OCI-LY7 (cell line): ENCODE measurements around the gene HEATR5B. TPM values are rescaled to one million over a fixed set of nuclear protein-coding genes. Genes with fewer than 3 reads are reported as not detected.
A peak's percentile ranks its signal among the peaks of the same experiment; 100 is the strongest.

Source experiments
- BruUV-seq: library from RNA; stranded (reverse); fragments of 400-500 nt; replicated peaks from 2 replicates; lab custom pipeline; 2021; lab: Mats Ljungman, UMichigan
- CTCF ChIA-PET: fragments of 300-600 bp; sonication (Branson Sonifier 250); formaldehyde crosslinking; loops from one replicate; lab custom pipeline; 2022; ENCODE audit warnings: antibody characterized with exemption; ENCODE audit not compliant: unreplicated experiment; lab: Charles Lee
- POLR2A ChIA-PET: fragments of 300-600 bp; sonication (Branson Sonifier 250); formaldehyde crosslinking; loops from one replicate; lab custom pipeline; 2022; ENCODE audit warnings: antibody characterized with exemption; lab: Charles Lee
- DNase-seq: peaks from one replicate; pipeline ENCODE4 v3.0.0-alpha.2; 2015; ENCODE audit warnings: low spot score
- H2AFZ ChIP-seq: fragments of 200-600 bp; sonication (generic), shearing (Covaris generic); 2 replicates; pipeline ENCODE4 v1.6.1; 2014; ENCODE audit warnings: mild to moderate bottlenecking, antibody characterized with exemption, low read length, moderate library complexity
- H3K27ac ChIP-seq: fragments of 200-600 bp; sonication (generic); 2 replicates; pipeline ENCODE4 v1.5.1; 2014; ENCODE audit warnings: mixed run types, low read depth, mild to moderate bottlenecking, moderate library complexity, low read length, inconsistent platforms; ENCODE audit not compliant: poor library complexity, severe bottlenecking
- H3K36me3 ChIP-seq: fragments of 200-600 bp; sonication (generic); 2 replicates; pipeline ENCODE4 v1.6.1; 2014; ENCODE audit warnings: mild to moderate bottlenecking, antibody characterized with exemption, low read length, moderate library complexity, mixed read lengths; ENCODE audit not compliant: insufficient read depth
- H3K4me1 ChIP-seq: fragments of 200-600 bp; sonication (generic); 2 replicates; pipeline ENCODE4 v1.5.1; 2014; ENCODE audit warnings: mild to moderate bottlenecking, low read length; ENCODE audit not compliant: insufficient read depth, poor library complexity, severe bottlenecking
- H3K4me2 ChIP-seq: fragments of 200-600 bp; sonication (generic); 2 replicates; pipeline ENCODE4 v1.6.1; 2014; ENCODE audit warnings: mild to moderate bottlenecking, low read length
- H3K4me3 ChIP-seq: fragments of 200-600 bp; sonication (generic); 2 replicates; pipeline ENCODE4 v1.5.1; 2014; ENCODE audit warnings: mild to moderate bottlenecking, low read depth, low read length; ENCODE audit not compliant: poor library complexity, severe bottlenecking
- H3K79me2 ChIP-seq: fragments of 200-600 bp; sonication (generic); 2 replicates; pipeline ENCODE4 v1.6.1; 2016; ENCODE audit warnings: low read depth, mild to moderate bottlenecking, low read length, moderate library complexity, mixed read lengths; ENCODE audit not compliant: insufficient read depth
- H3K9me2 ChIP-seq: fragments of 200-600 bp; sonication (generic); 2 replicates; pipeline ENCODE4 v1.6.1; 2016; ENCODE audit warnings: mild to moderate bottlenecking, low read length, mixed read lengths; ENCODE audit not compliant: insufficient read depth
- H3K9me3 ChIP-seq: fragments of 200-600 bp; sonication (generic); 2 replicates; pipeline ENCODE4 v1.6.1; 2014; ENCODE audit warnings: mild to moderate bottlenecking, mixed run types, low read length, mixed read lengths
- H4K20me1 ChIP-seq: fragments of 200-600 bp; sonication (generic); 2 replicates; pipeline ENCODE4 v1.6.1; 2014; ENCODE audit warnings: mild to moderate bottlenecking, antibody characterized with exemption, low read length, moderate library complexity, mixed read lengths; ENCODE audit not compliant: insufficient read depth
- EZH2phosphoT487 ChIP-seq: fragments of 200-600 bp; sonication (generic); IDR thresholded peaks from 2 replicates; pipeline ENCODE4 v1.6.1; 2018; ENCODE audit warnings: low read depth, borderline replicate concordance, mild to moderate bottlenecking, mixed run types, antibody characterized with exemption, low read length, moderate library complexity, mixed read lengths
- intact Hi-C: fragments of 100-400 bp; cut with micrococcal nuclease; formaldehyde crosslinking; loops from one replicate; pipeline ENCODE4 v1.10.0; 2022; ENCODE audit not compliant: unreplicated experiment
- total RNA-seq, 2 experiments: library from RNA; depleted of rRNA in 1 of 2; stranded (reverse); fragments of >200 nt in 1 of 2; shearing (Covaris generic) in 1 of 2; gene quantifications; 2 replicates each; pipeline ENCODE4 v1.2.3, GENCODE V29; 2014 to 2022
- TF ChIP-seq, protein P1 (sequence below): fragments of 200-600 bp; sonication (generic); conservative IDR thresholded peaks from 2 replicates; pipeline ENCODE4 v1.5.1; 2014; ENCODE audit warnings: mild to moderate bottlenecking, antibody characterized with exemption, low read length, moderate library complexity, mixed read lengths

HEATR5B gene
- total RNA-seq, 2 experiments from 2014 or later = 23.8 to 34.5 TPM

GRCh38 chr2:37096568-37096967 is 12.4 kb upstream of the HEATR5B start:
- peaks cover 69% of the 10 kb centered on the region for H3K36me3 ChIP-seq
- H2AFZ ChIP-seq = no peak overlapping the region
- intact Hi-C loops = no loop called here
- CTCF ChIA-PET = no interaction called here
- peaks cover 16% of the 10 kb centered on the region for H3K4me1 ChIP-seq
- no peaks in the 10 kb centered on the region for H3K9me2 ChIP-seq
- POLR2A ChIA-PET = interaction anchor here (0.7 to 1.5 kb wide), 2 partner anchors 11 to 625 kb away, joined by 3 to 8 read pairs; partner anchors contain the start of genes GPATCH11 and HEATR5B
- no peaks in the 10 kb centered on the region for H4K20me1 ChIP-seq
- no peak for DNase-seq
- H3K27ac ChIP-seq = no peak overlapping the region
- no peak for TF ChIP-seq EZH2phosphoT487
- TF ChIP-seq, protein P1, sequence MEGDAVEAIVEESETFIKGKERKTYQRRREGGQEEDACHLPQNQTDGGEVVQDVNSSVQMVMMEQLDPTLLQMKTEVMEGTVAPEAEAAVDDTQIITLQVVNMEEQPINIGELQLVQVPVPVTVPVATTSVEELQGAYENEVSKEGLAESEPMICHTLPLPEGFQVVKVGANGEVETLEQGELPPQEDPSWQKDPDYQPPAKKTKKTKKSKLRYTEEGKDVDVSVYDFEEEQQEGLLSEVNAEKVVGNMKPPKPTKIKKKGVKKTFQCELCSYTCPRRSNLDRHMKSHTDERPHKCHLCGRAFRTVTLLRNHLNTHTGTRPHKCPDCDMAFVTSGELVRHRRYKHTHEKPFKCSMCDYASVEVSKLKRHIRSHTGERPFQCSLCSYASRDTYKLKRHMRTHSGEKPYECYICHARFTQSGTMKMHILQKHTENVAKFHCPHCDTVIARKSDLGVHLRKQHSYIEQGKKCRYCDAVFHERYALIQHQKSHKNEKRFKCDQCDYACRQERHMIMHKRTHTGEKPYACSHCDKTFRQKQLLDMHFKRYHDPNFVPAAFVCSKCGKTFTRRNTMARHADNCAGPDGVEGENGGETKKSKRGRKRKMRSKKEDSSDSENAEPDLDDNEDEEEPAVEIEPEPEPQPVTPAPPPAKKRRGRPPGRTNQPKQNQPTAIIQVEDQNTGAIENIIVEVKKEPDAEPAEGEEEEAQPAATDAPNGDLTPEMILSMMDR = no peak
- no peak overlapping the region for H3K4me3 ChIP-seq
- H3K4me2 ChIP-seq = no peak overlapping the region
- BruUV-seq = TSS peak; percentile 54
- H3K9me3 ChIP-seq = peaks cover 6% of the 10 kb centered on the region; the same call in 1 of the 2 replicates
- peaks cover 10% of the 10 kb centered on the region; the same call in 1 of the 2 replicates for H3K79me2 ChIP-seq

DNA sequence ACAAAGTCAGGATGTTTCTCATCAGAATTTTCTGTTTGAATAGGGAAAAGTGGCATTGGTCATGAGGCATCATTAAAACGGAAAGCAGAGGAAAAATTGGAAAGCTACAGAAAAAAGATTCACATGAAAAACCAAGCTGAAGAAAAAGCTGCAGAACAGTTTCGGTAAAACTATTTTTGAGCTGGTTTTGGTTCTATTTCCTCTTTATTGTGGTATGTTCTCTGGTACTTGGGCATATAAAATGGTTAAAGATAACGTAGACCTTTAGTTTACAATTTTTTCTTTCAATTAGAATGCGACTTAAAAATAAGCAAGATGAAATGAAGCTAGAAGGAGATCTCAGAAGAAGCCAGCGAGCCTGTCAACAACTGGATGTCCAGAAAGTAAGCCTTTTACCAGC is 7.7 kb upstream of the HEATR5B start:
- H2AFZ ChIP-seq = no peak overlapping the region
- POLR2A ChIA-PET = interaction anchor here (0.6 to 2.1 kb wide), 8 partner anchors 9 to 107 kb away, joined by 3 to 10 read pairs (median 4); no protein-coding TSS in a partner anchor
- TF ChIP-seq, protein P1 = no peak
- no peak for TF ChIP-seq EZH2phosphoT487
- DNase-seq = peak; percentile 68
- CTCF ChIA-PET = no interaction called here
- peaks cover 65% of the 10 kb centered on the region for H3K36me3 ChIP-seq
- H3K4me2 ChIP-seq = peak overlapping the region; percentile 87
- peak overlapping the region; percentile 82 for H3K27ac ChIP-seq
- intact Hi-C loops = loop anchor here (2.0 kb wide), 1 partner anchor 79 kb away; no protein-coding TSS in a partner anchor
- BruUV-seq = no TSS peak
- peaks cover 6% of the 10 kb centered on the region; the same call in 1 of the 2 replicates for H3K9me3 ChIP-seq
- H3K9me2 ChIP-seq = no peaks in the 10 kb centered on the region
- H4K20me1 ChIP-seq = no peaks in the 10 kb centered on the region
- peaks cover 13% of the 10 kb centered on the region; the same call in 1 of the 2 replicates for H3K79me2 ChIP-seq
- H3K4me1 ChIP-seq = peaks cover 57% of the 10 kb centered on the region
- H3K4me3 ChIP-seq = peak overlapping the region; percentile 54

DNA sequence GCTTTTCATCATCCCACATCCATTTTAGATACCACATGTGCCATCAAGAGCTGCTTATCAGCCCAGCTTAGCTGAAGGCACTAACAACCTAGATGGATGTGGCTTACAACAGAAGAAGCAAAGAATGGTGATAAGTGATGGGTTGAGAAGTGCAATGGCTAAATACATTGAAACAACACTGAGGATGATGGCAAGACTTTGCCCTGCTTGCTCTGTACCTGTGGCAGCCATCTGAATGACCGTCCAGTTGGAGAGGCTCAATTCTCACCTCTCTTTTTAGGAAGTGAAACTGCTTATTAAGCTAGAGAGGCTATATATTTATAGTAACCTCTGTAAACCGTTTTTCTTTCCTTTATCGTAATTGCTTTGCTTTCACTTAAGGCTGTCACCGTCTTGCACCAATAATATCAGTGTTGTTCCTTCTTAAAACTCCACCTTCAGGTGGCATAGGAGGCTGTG is 5.9 kb upstream of the HEATR5B start:
- H3K4me1 ChIP-seq = peaks cover 68% of the 10 kb centered on the region
- CTCF ChIA-PET = no interaction called here
- H3K9me2 ChIP-seq = no peaks in the 10 kb centered on the region
- POLR2A ChIA-PET = interaction anchor here (0.6 to 1.2 kb wide), 6 partner anchors 20 to 266 kb away, joined by 3 to 6 read pairs (median 3); no protein-coding TSS in a partner anchor
- intact Hi-C loops = loop anchor here (2.0 kb wide), 1 partner anchor 77 kb away; no protein-coding TSS in a partner anchor
- peaks cover 25% of the 10 kb centered on the region; the same call in 1 of the 2 replicates for H3K79me2 ChIP-seq
- H2AFZ ChIP-seq = no peak overlapping the region
- TF ChIP-seq EZH2phosphoT487 = no peak
- TF ChIP-seq, protein P1 = no peak
- DNase-seq = peak; percentile 83
- H3K9me3 ChIP-seq = peaks cover 6% of the 10 kb centered on the region; the same call in 1 of the 2 replicates
- peaks cover 47% of the 10 kb centered on the region for H3K36me3 ChIP-seq
- peak overlapping the region; percentile 82 for H3K27ac ChIP-seq
- H3K4me2 ChIP-seq = peak overlapping the region; percentile 59
- BruUV-seq = no TSS peak
- no peaks in the 10 kb centered on the region for H4K20me1 ChIP-seq
- H3K4me3 ChIP-seq = peak overlapping the region; percentile 25
